AG10803 (cell line): ENCODE results near the gene B2M.
A peak's percentile ranks its signal among the peaks of the same experiment; 100 is the strongest.
"Not testable (repeated sequence)": the region's sequence is repeated elsewhere in the genome, so short reads cannot be mapped to it uniquely, and the experiment has no call there.

Source experiments
- DNase-seq: peaks from one replicate; pipeline ENCODE4 v3.0.0; 2010; ENCODE audit warnings: low read depth
- H3K4me3 ChIP-seq: 2 replicates; pipeline ENCODE4 v1.5.1; 2011; ENCODE audit warnings: mild to moderate bottlenecking, low read length, control low read depth
- CTCF ChIP-seq: conservative IDR thresholded peaks from 2 replicates; pipeline ENCODE4 v1.5.1; 2011; ENCODE audit warnings: mild to moderate bottlenecking, low read length, control low read depth, inconsistent platforms

Gene B2M

GRCh38 chr15:44692659-44693058 lies 18.7 kb upstream of the B2M start:
- H3K4me3 ChIP-seq, result no peak overlapping the region
- DNase-seq, result no peak
- no peak for TF ChIP-seq CTCF

GRCh38 chr15:44694416-44694815 lies 16.9 kb upstream of the B2M start:
- no peak for TF ChIP-seq CTCF
- DNase-seq, result peak; percentile 30
- H3K4me3 ChIP-seq, result no peak overlapping the region

- no peak for TF ChIP-seq CTCF
- DNase-seq, result no peak
- H3K4me3 ChIP-seq, result no peak overlapping the region
These were observed 16.0 kb upstream of the B2M start for GRCh38 chr15:44695294-44695693.

- H3K4me3 ChIP-seq, result no peak overlapping the region
- no peak for DNase-seq
- no peak for TF ChIP-seq CTCF
These were observed 14.3 kb upstream of the B2M start for GRCh38 chr15:44697014-44697413.

- no peak overlapping the region for H3K4me3 ChIP-seq
- TF ChIP-seq CTCF, result no peak
- DNase-seq, result no peak
These were observed 12.7 kb upstream of the B2M start for GRCh38 chr15:44698641-44699040.

GRCh38 chr15:44700676-44701075 lies 10.6 kb upstream of the B2M start:
- H3K4me3 ChIP-seq, DNase-seq: not testable (repeated sequence)

- DNase-seq, result no peak
- no peak overlapping the region for H3K4me3 ChIP-seq
- TF ChIP-seq CTCF, result no peak
These were observed 5.3 kb upstream of the B2M start for GRCh38 chr15:44705986-44706385.

GRCh38 chr15:44706401-44706800 lies 4.9 kb upstream of the B2M start:
- DNase-seq, result no peak

More at GRCh38 chr15:44706401-44706800, 4.9 kb upstream of the B2M start:
- H3K4me3 ChIP-seq, result no peak overlapping the region
- TF ChIP-seq CTCF, result no peak
